ENCODE measurements around the gene FAM161B. TPM values are rescaled to one million over a fixed set of nuclear protein-coding genes. Genes with fewer than 3 reads are reported as not detected.
"Not testable (repeated sequence)": the region's sequence is repeated elsewhere in the genome, so short reads cannot be mapped to it uniquely, and the experiment has no call there.

Gene FAM161B
- total RNA-seq, 1 experiment from 2014 or later, result 2.8 TPM

GRCh38 chr14:73903028-73903427 lies 46.9 kb downstream of the FAM161B start:
- Histone ChIP-seq H3K9me2 (replicated peaks; ENCODE audit: low read length) (no peaks in the 10 kb centered on the region), H3K27me3 (ENCODE audit: low read length) (no peaks in the 10 kb centered on the region), H3K4me1 (ENCODE audit: insufficient read depth, low read length) (no peaks in the 10 kb centered on the region), H3K27ac (ENCODE audit: low read length) (no peak overlapping the region), H3K36me3 (ENCODE audit: low read depth, low read length) (peaks cover 46% of the 10 kb centered on the region), H3K4me2 (ENCODE audit: low read length) (no peak overlapping the region), H3K9ac (ENCODE audit: low read length) (no peak overlapping the region), H3K79me2 (ENCODE audit: low read length) (no peaks in the 10 kb centered on the region), H3K4me3 (ENCODE audit: low read length) (no peak overlapping the region), H4K20me1 (ENCODE audit: low read length) (no peaks in the 10 kb centered on the region), H3F3A (ENCODE audit: low read length, unreplicated experiment) (no peaks in the 10 kb centered on the region), H2AFZ (ENCODE audit: low read length) (no peak overlapping the region), H3K9me3 (ENCODE audit: low read length) (no peaks in the 10 kb centered on the region)
- no TSS peak for BruUV-seq (replicated peaks)
- DNase-seq (no peak), ATAC-seq (no peak)
- CTCF ChIA-PET, result no interaction called here
- intact Hi-C loops (cut with micrococcal nuclease), result no loop called here
- POLR2A ChIA-PET (ENCODE audit: unreplicated experiment), result no interaction called here
- TF ChIP-seq, protein P1, sequence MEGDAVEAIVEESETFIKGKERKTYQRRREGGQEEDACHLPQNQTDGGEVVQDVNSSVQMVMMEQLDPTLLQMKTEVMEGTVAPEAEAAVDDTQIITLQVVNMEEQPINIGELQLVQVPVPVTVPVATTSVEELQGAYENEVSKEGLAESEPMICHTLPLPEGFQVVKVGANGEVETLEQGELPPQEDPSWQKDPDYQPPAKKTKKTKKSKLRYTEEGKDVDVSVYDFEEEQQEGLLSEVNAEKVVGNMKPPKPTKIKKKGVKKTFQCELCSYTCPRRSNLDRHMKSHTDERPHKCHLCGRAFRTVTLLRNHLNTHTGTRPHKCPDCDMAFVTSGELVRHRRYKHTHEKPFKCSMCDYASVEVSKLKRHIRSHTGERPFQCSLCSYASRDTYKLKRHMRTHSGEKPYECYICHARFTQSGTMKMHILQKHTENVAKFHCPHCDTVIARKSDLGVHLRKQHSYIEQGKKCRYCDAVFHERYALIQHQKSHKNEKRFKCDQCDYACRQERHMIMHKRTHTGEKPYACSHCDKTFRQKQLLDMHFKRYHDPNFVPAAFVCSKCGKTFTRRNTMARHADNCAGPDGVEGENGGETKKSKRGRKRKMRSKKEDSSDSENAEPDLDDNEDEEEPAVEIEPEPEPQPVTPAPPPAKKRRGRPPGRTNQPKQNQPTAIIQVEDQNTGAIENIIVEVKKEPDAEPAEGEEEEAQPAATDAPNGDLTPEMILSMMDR (conservative IDR thresholded peaks at IDR 0.05; ENCODE audit: low read depth, low read length), result no peak
- no peak for TF ChIP-seq EZH2phosphoT487 (IDR thresholded peaks at IDR 0.05; ENCODE audit: borderline replicate concordance, low read length)
- TF ChIP-seq EZH2 (IDR thresholded peaks at IDR 0.05; ENCODE audit: low read length, unreplicated experiment), result no peak

- ChIA-PET CTCF (no interaction called here), POLR2A (ENCODE audit: unreplicated experiment) (no interaction called here)
- Histone ChIP-seq H3K9me2 (replicated peaks; ENCODE audit: low read length) (no peaks in the 10 kb centered on the region), H3F3A (ENCODE audit: low read length, unreplicated experiment) (no peaks in the 10 kb centered on the region), H3K4me2 (ENCODE audit: low read length) (no peak overlapping the region), H3K9me3 (ENCODE audit: low read length) (no peaks in the 10 kb centered on the region), H3K4me1 (ENCODE audit: insufficient read depth, low read length) (no peaks in the 10 kb centered on the region), H2AFZ (ENCODE audit: low read length) (no peak overlapping the region), H3K27ac (ENCODE audit: low read length) (no peak overlapping the region), H4K20me1 (ENCODE audit: low read length) (peaks cover 12% of the 10 kb centered on the region; the same call in 1 of the 2 replicates), H3K9ac (ENCODE audit: low read length) (no peak overlapping the region), H3K4me3 (ENCODE audit: low read length) (no peak overlapping the region), H3K27me3 (ENCODE audit: low read length) (no peaks in the 10 kb centered on the region), H3K36me3 (ENCODE audit: low read depth, low read length) (peaks cover 55% of the 10 kb centered on the region), H3K79me2 (ENCODE audit: low read length) (peaks cover 22% of the 10 kb centered on the region)
- no peak for TF ChIP-seq EZH2phosphoT487 (IDR thresholded peaks at IDR 0.05; ENCODE audit: borderline replicate concordance, low read length)
- TF ChIP-seq EZH2 (IDR thresholded peaks at IDR 0.05; ENCODE audit: low read length, unreplicated experiment), result no peak
- TF ChIP-seq, protein P1 (conservative IDR thresholded peaks at IDR 0.05; ENCODE audit: low read depth, low read length), result no peak
- intact Hi-C loops (cut with micrococcal nuclease), result no loop called here
- ATAC-seq (peak; percentile 29; the same call in 1 of the 2 replicates), DNase-seq (no peak)
- no TSS peak for BruUV-seq (replicated peaks)
These were observed 53.4 kb downstream of the FAM161B start for GRCh38 chr14:73896521-73896920.

DNA sequence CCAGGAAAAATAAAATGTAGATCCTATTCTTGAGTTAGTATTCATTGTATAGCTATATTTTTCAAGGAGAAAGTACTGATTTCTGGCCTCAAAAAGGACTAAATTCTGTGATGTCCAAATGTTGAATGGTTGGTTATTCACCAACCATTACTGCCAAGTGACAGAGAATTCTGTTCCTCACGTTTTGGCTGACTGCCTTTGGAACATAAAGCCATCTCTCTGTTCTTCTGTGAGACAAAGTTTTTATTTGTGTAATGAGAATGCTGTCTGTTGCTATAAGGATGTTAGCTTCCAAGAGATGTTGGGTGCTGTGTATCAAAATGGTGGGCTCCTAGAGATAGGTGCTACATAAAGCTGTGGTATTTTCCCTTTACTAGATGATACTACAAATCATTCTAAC lies 54.0 kb downstream of the FAM161B start:
- CTCF ChIA-PET, result no interaction called here
- ATAC-seq (no peak), DNase-seq (no peak)
- intact Hi-C loops (cut with micrococcal nuclease), result no loop called here
- no peaks in the 10 kb centered on the region for H3F3A ChIP-seq (ENCODE audit: low read length, unreplicated experiment)
- BruUV-seq (replicated peaks), result no TSS peak
- H3K4me1 ChIP-seq (ENCODE audit: insufficient read depth, low read length), result no peaks in the 10 kb centered on the region
- H3K9me2 ChIP-seq (replicated peaks; ENCODE audit: low read length), result no peaks in the 10 kb centered on the region
- H3K4me3 ChIP-seq (ENCODE audit: low read length), result no peak overlapping the region
- H3K79me2 ChIP-seq (ENCODE audit: low read length), result peaks cover 27% of the 10 kb centered on the region
- no peak overlapping the region for H3K9ac ChIP-seq (ENCODE audit: low read length)
- no peak overlapping the region for H3K4me2 ChIP-seq (ENCODE audit: low read length)
- H2AFZ ChIP-seq (ENCODE audit: low read length), result no peak overlapping the region
- peaks cover 13% of the 10 kb centered on the region; the same call in 1 of the 2 replicates for H4K20me1 ChIP-seq (ENCODE audit: low read length)
- H3K27ac ChIP-seq (ENCODE audit: low read length), result no peak overlapping the region
- H3K27me3 ChIP-seq (ENCODE audit: low read length), result no peaks in the 10 kb centered on the region
- H3K9me3 ChIP-seq (ENCODE audit: low read length), result no peaks in the 10 kb centered on the region
- TF ChIP-seq, protein P1 (conservative IDR thresholded peaks at IDR 0.05; ENCODE audit: low read depth, low read length), result no peak
- TF ChIP-seq EZH2phosphoT487 (IDR thresholded peaks at IDR 0.05; ENCODE audit: borderline replicate concordance, low read length) (no peak), EZH2 (IDR thresholded peaks at IDR 0.05; ENCODE audit: low read length, unreplicated experiment) (no peak)
- peaks cover 55% of the 10 kb centered on the region for H3K36me3 ChIP-seq (ENCODE audit: low read depth, low read length)
- POLR2A ChIA-PET (ENCODE audit: unreplicated experiment), result no interaction called here

- H3K36me3 ChIP-seq (ENCODE audit: low read depth, low read length), result peaks cover 50% of the 10 kb centered on the region
- intact Hi-C loops (cut with micrococcal nuclease); POLR2A ChIA-PET (ENCODE audit: unreplicated experiment): not testable (repeated sequence)
These were observed 55.7 kb downstream of the FAM161B start for GRCh38 chr14:73894180-73894687.

More at GRCh38 chr14:73894180-73894687, 55.7 kb downstream of the FAM161B start:
- H3K27me3 ChIP-seq (ENCODE audit: low read length); H3K9me2 ChIP-seq (replicated peaks; ENCODE audit: low read length); ATAC-seq; BruUV-seq (replicated peaks); H3K9ac ChIP-seq (ENCODE audit: low read length); DNase-seq; H3K9me3 ChIP-seq (ENCODE audit: low read length); H3K4me3 ChIP-seq (ENCODE audit: low read length); H3K27ac ChIP-seq (ENCODE audit: low read length); H2AFZ ChIP-seq (ENCODE audit: low read length); H3F3A ChIP-seq (ENCODE audit: low read length, unreplicated experiment); H3K4me2 ChIP-seq (ENCODE audit: low read length); H3K4me1 ChIP-seq (ENCODE audit: insufficient read depth, low read length); CTCF ChIA-PET: not testable (repeated sequence)
- Histone ChIP-seq H4K20me1 (ENCODE audit: low read length) (peaks cover 17% of the 10 kb centered on the region), H3K79me2 (ENCODE audit: low read length) (peaks cover 45% of the 10 kb centered on the region)
